CD4-positive, alpha-beta memory T cell (primary cell): Measurements from ENCODE around the gene CLECL1. TPM values are rescaled to one million over a fixed set of nuclear protein-coding genes. Genes with fewer than 3 reads are reported as not detected.
"Not testable (repeated sequence)": the region's sequence is repeated elsewhere in the genome, so short reads cannot be mapped to it uniquely, and the experiment has no call there.

Source experiments
- CTCF ChIA-PET: fragments of 350-600 bp; sonication (Branson Sonifier 250); formaldehyde crosslinking; loops from one replicate; lab custom pipeline; 2021; ENCODE audit warnings: inconsistent platforms; ENCODE audit not compliant: partially characterized antibody; lab: Charles Lee
- POLR2A ChIA-PET: fragments of 350-600 bp; sonication (Branson Sonifier 250); formaldehyde crosslinking; loops from one replicate; lab custom pipeline; 2021; ENCODE audit not compliant: partially characterized antibody; lab: Charles Lee
- DNase-seq, 5 donors: peaks; one replicate each; pipeline versions ENCODE4 v3.0.0 to v3.0.0-alpha.2; 2020 to 2022; ENCODE audit warnings: mixed read lengths in 1 of 5
- H3K27ac ChIP-seq: one replicate; pipeline ENCODE4 v1.7.0; 2013; ENCODE audit warnings: low read depth, low read length
- H3K27me3 ChIP-seq: 2 replicates; pipeline ENCODE4 v1.7.0; 2013; ENCODE audit warnings: mild to moderate bottlenecking, low read length, moderate library complexity; ENCODE audit not compliant: insufficient read depth
- H3K36me3 ChIP-seq: 2 replicates; pipeline ENCODE4 v1.7.0; 2013; ENCODE audit warnings: mild to moderate bottlenecking, low read length, moderate library complexity; ENCODE audit not compliant: insufficient read depth
- H3K4me1 ChIP-seq: 2 replicates; pipeline ENCODE4 v1.7.0; 2013; ENCODE audit warnings: mild to moderate bottlenecking, low read length, moderate library complexity; ENCODE audit not compliant: insufficient read depth
- H3K4me3 ChIP-seq, 2 donors: one replicate each; pipeline ENCODE4 v1.7.0; 2013; ENCODE audit warnings: low read length in 2 of 2, mild to moderate bottlenecking in 1 of 2
- H3K9me3 ChIP-seq, 2 donors: one replicate each; pipeline ENCODE4 v1.7.0; 2013; ENCODE audit warnings: low read length in 2 of 2, control low read depth in 1 of 2; ENCODE audit not compliant: control insufficient read depth in 1 of 2
- H3K27ac Mint-ChIP-seq, 7 donors: one replicate each; pipeline ENCODE4 v1.8.0; 2020 to 2021; ENCODE audit warnings: mixed read lengths in 7 of 7, mild to moderate bottlenecking in 6 of 7, inconsistent platforms in 3 of 7, moderate library complexity in 3 of 7
- H3K27me3 Mint-ChIP-seq, 2 donors: one replicate each; pipeline ENCODE4 v1.8.0; 2020 to 2021; ENCODE audit warnings: mixed read lengths in 2 of 2
- H3K36me3 Mint-ChIP-seq, 2 donors: one replicate each; pipeline ENCODE4 v1.8.0; 2020 to 2021; ENCODE audit warnings: mixed read lengths in 2 of 2, inconsistent platforms in 1 of 2, mild to moderate bottlenecking in 1 of 2
- H3K4me1 Mint-ChIP-seq, 4 donors: one replicate each; pipeline ENCODE4 v1.8.0; 2020 to 2021; ENCODE audit warnings: mixed read lengths in 4 of 4, mild to moderate bottlenecking in 1 of 4
- H3K4me3 Mint-ChIP-seq, 8 donors: one replicate each; pipeline ENCODE4 v1.8.0; 2020 to 2021; ENCODE audit warnings: mixed read lengths in 8 of 8, mild to moderate bottlenecking in 7 of 8, moderate library complexity in 6 of 8, inconsistent platforms in 3 of 8
- H3K9me3 Mint-ChIP-seq, 8 donors: one replicate each; pipeline ENCODE4 v1.8.0; 2020 to 2021; ENCODE audit warnings: mixed read lengths in 8 of 8, mild to moderate bottlenecking in 5 of 8, inconsistent platforms in 3 of 8, moderate library complexity in 1 of 8
- intact Hi-C: fragments of 100-400 bp; cut with micrococcal nuclease; formaldehyde crosslinking; loops from one replicate; pipeline ENCODE4 v1.15.1; 2023
- polyA plus RNA-seq, 2 donors: library from polyadenylated mRNA; unstranded; fragments of 300-500 nt; fragmentation: Illumina TruSeq; gene quantifications; one replicate each; pipeline ENCODE4 v1.2.3, GENCODE V29; 2021
- total RNA-seq, 2 experiments: library from RNA; stranded (reverse); gene quantifications; one replicate each; pipeline ENCODE4 v1.2.3, GENCODE V29; 2021

CLECL1 gene
- total and polyA plus RNA-seq, 4 experiments from 2014 or later: 4.3 to 8.6 (median 7.4) TPM

- H3K27ac ChIP-seq: no peak overlapping the region
- Mint-ChIP-seq H3K27ac (peak overlapping the region in 1 of 7 donors; percentile 17), H3K4me1 (peaks cover 28 to 49% (median 40%) of the 10 kb centered on the region in 4 donors), H3K27me3 (no peaks in the 10 kb centered on the region), H3K36me3 (peaks cover 23 to 27% of the 10 kb centered on the region in 2 donors), H3K4me3 (no peak overlapping the region), H3K9me3 (peaks cover 0 to 3% (median 0%) of the 10 kb centered on the region in 8 donors)
- ChIA-PET CTCF (interaction anchor here (0.7 to 22.5 kb wide), 35 partner anchors 10 to 812 kb away, joined by 3 to 889 read pairs (median 6); partner anchors contain the start of genes CD69 and CLEC2B), POLR2A (interaction anchor here (0.9 to 15.8 kb wide), 10 partner anchors 11 to 120 kb away, joined by 3 to 422 read pairs (median 6); partner anchors contain the start of genes CD69, CLEC2B, CLEC2D and CLECL1)
- DNase-seq: no peak
- H3K4me1 ChIP-seq: peaks cover 46% of the 10 kb centered on the region
- H3K27me3 ChIP-seq: no peaks in the 10 kb centered on the region
- intact Hi-C loops: loop anchor here (1.0 to 2.0 kb wide), 10 partner anchors 8 to 441 kb away; partner anchors contain the start of genes CD69 and CLEC2B
- no peaks in the 10 kb centered on the region for H3K9me3 ChIP-seq
- H3K36me3 ChIP-seq: peaks cover 20% of the 10 kb centered on the region
- H3K4me3 ChIP-seq: no peak overlapping the region
These were observed 16.7 kb upstream of the CLECL1 start for GRCh38 chr12:9749640-9750039.

DNA sequence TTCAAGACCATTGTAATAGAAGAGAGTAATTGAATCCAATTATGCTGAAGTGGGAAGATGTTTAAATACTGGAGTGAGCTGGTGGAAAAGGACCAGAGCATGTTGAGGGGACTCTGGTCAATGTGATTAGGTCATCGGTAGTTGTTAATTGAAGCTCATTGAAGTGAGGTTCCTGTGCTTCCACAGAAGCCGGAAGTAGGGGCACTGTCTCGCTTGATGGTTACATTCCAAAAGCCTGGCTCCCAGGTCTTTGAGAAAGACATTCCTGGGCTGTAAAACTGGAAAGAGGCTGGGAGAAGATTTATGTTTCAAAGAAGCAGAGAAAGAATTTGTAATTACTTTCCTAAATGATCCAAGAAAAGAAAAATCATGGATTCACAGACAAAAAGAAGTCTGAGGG is 12.3 kb upstream of the CLECL1 start:
- no peaks in the 10 kb centered on the region for H3K9me3 Mint-ChIP-seq
- peaks cover 45% of the 10 kb centered on the region for H3K4me1 ChIP-seq
- no peak for DNase-seq
- H3K27me3 ChIP-seq: no peaks in the 10 kb centered on the region
- CTCF ChIA-PET: interaction anchor here (0.9 to 22.5 kb wide), 6 partner anchors 37 to 182 kb away, joined by 3 to 889 read pairs (median 3); partner anchors contain the start of gene CLEC2D
- peaks cover 34 to 53% (median 42%) of the 10 kb centered on the region in 4 donors for H3K4me1 Mint-ChIP-seq
- peak overlapping the region; percentile 0 to 74 (median 36) for H3K27ac Mint-ChIP-seq
- H3K9me3 ChIP-seq: no peaks in the 10 kb centered on the region
- H3K4me3 Mint-ChIP-seq: no peak overlapping the region
- no peaks in the 10 kb centered on the region for H3K27me3 Mint-ChIP-seq
- intact Hi-C loops: no loop called here
- H3K36me3 ChIP-seq: no peaks in the 10 kb centered on the region
- no peak overlapping the region for H3K27ac ChIP-seq
- POLR2A ChIA-PET: interaction anchor here (1.1 to 6.4 kb wide), 2 partner anchors 11 to 124 kb away, joined by 4 to 189 read pairs; partner anchors contain the start of genes CD69 and CLEC2B
- no peaks in the 10 kb centered on the region for H3K36me3 Mint-ChIP-seq
- no peak overlapping the region for H3K4me3 ChIP-seq

- no peaks in the 10 kb centered on the region for H3K9me3 Mint-ChIP-seq
- no peaks in the 10 kb centered on the region for H3K27me3 Mint-ChIP-seq
- intact Hi-C loops: loop anchor here (1.0 kb wide), 4 partner anchors 18 to 108 kb away; partner anchors contain the start of gene CD69
- Histone ChIP-seq H3K9me3 (no peaks in the 10 kb centered on the region), H3K27ac (peak overlapping the region; percentile 62), H3K4me3 (peak overlapping the region; percentile 20 to 38), H3K36me3 (no peaks in the 10 kb centered on the region), H3K27me3 (no peaks in the 10 kb centered on the region), H3K4me1 (peaks cover 58% of the 10 kb centered on the region)
- CTCF ChIA-PET: interaction anchor here (0.8 to 22.5 kb wide), 54 partner anchors 9 to 453 kb away, joined by 3 to 889 read pairs (median 6); partner anchors contain the start of genes CD69, CLEC2B, CLEC2D and CLECL1
- peak overlapping the region; percentile 74 to 92 (median 88) for H3K4me3 Mint-ChIP-seq
- peak; percentile 55 to 77 (median 69) for DNase-seq
- H3K4me1 Mint-ChIP-seq: peaks cover 41 to 64% (median 51%) of the 10 kb centered on the region in 4 donors
- H3K36me3 Mint-ChIP-seq: no peaks in the 10 kb centered on the region
- POLR2A ChIA-PET: interaction anchor here (0.5 to 6.4 kb wide), 33 partner anchors 11 to 1841 kb away, joined by 3 to 189 read pairs (median 6); partner anchors contain the start of genes CD69, CLEC2B, CLEC2D and CLECL1
- peak overlapping the region; percentile 81 to 100 (median 99) for H3K27ac Mint-ChIP-seq
These were observed 9.8 kb upstream of the CLECL1 start for GRCh38 chr12:9742661-9743060.

DNA sequence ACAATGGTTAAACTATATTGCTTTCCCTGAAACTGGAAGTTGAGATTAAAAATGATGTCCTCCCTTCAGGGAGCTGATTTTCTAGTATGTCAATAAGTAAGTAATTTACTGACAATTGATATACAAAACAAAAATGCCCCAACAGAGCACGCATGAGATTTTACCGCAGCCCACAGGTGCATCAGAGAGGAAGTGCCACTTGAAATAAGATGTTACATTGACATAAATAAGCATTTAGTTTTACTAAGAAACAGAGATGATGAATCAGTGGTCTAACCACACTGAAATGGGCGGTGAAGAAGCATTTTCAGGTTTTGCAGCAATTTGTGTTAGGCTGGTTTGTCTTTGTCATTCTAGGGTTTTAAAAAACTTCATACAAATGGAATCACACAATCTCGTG is 8.8 kb upstream of the CLECL1 start:
- intact Hi-C loops: loop anchor here (1.0 to 2.0 kb wide), 6 partner anchors 8 to 93 kb away; partner anchors contain the start of genes CD69 and CLECL1
- POLR2A ChIA-PET: interaction anchor here (0.9 to 6.4 kb wide), 22 partner anchors 10 to 165 kb away, joined by 3 to 189 read pairs (median 17); partner anchors contain the start of genes CD69, CLEC2B, CLEC2D and CLECL1
- Histone ChIP-seq H3K36me3 (no peaks in the 10 kb centered on the region), H3K4me1 (peaks cover 68% of the 10 kb centered on the region), H3K4me3 (peak overlapping the region in 1 of 2 donors; percentile 38), H3K27ac (peak overlapping the region; percentile 62), H3K9me3 (no peaks in the 10 kb centered on the region), H3K27me3 (no peaks in the 10 kb centered on the region)
- Mint-ChIP-seq H3K9me3 (no peaks in the 10 kb centered on the region), H3K36me3 (no peaks in the 10 kb centered on the region), H3K4me3 (peak overlapping the region; percentile 66 to 92 (median 84)), H3K4me1 (peaks cover 50 to 69% (median 59%) of the 10 kb centered on the region in 4 donors), H3K27me3 (no peaks in the 10 kb centered on the region), H3K27ac (peak overlapping the region; percentile 81 to 100 (median 99))
- CTCF ChIA-PET: interaction anchor here (0.9 to 22.5 kb wide), 15 partner anchors 9 to 126 kb away, joined by 3 to 889 read pairs (median 8); partner anchors contain the start of genes CD69 and CLEC2D
- DNase-seq: peak; percentile 85 to 94 (median 91)

- POLR2A ChIA-PET: interaction anchor here (1.0 to 6.4 kb wide), 6 partner anchors 16 to 92 kb away, joined by 3 to 189 read pairs (median 4); partner anchors contain the start of gene CD69
- Histone ChIP-seq H3K27ac (peak overlapping the region; percentile 47), H3K4me1 (peaks cover 74% of the 10 kb centered on the region), H3K4me3 (peak overlapping the region in 1 of 2 donors; percentile 4), H3K9me3 (no peaks in the 10 kb centered on the region), H3K36me3 (no peaks in the 10 kb centered on the region), H3K27me3 (no peaks in the 10 kb centered on the region)
- intact Hi-C loops: loop anchor here (2.0 kb wide), 1 partner anchor 69 kb away; no protein-coding TSS in a partner anchor
- Mint-ChIP-seq H3K9me3 (no peaks in the 10 kb centered on the region), H3K4me1 (peaks cover 54 to 77% (median 66%) of the 10 kb centered on the region in 4 donors), H3K4me3 (peak overlapping the region; percentile 42 to 85 (median 67)), H3K36me3 (no peaks in the 10 kb centered on the region), H3K27me3 (no peaks in the 10 kb centered on the region), H3K27ac (peak overlapping the region; percentile 86 to 99 (median 93))
- CTCF ChIA-PET: interaction anchor here (0.7 to 2.7 kb wide), 3 partner anchors 10 to 32 kb away, joined by 3 to 7 read pairs (median 4); no protein-coding TSS in a partner anchor
- peak in 4 of 5 donors; percentile 40 to 69 (median 46) for DNase-seq
These were observed 7.3 kb upstream of the CLECL1 start for GRCh38 chr12:9740106-9740750.

GRCh38 chr12:9739404-9740105 is 6.7 kb upstream of the CLECL1 start:
- H3K27ac Mint-ChIP-seq: peak overlapping the region in 4 of 7 donors; percentile 86 to 99 (median 95)
- intact Hi-C loops: loop anchor here (2.0 kb wide), 1 partner anchor 69 kb away; no protein-coding TSS in a partner anchor
- not testable (repeated sequence) for H3K27me3 Mint-ChIP-seq, H3K36me3 ChIP-seq, DNase-seq, H3K27me3 ChIP-seq, H3K36me3 Mint-ChIP-seq, H3K9me3 Mint-ChIP-seq, H3K9me3 ChIP-seq
- peak overlapping the region in 1 of 2 donors; percentile 4 for H3K4me3 ChIP-seq
- H3K4me3 Mint-ChIP-seq: peak overlapping the region in 5 of 8 donors; percentile 42 to 73 (median 63)
- peaks cover 50 to 71% (median 61%) of the 10 kb centered on the region in 4 donors for H3K4me1 Mint-ChIP-seq
- POLR2A ChIA-PET: interaction anchor here (0.7 to 6.4 kb wide), 11 partner anchors 17 to 92 kb away, joined by 3 to 189 read pairs (median 4); partner anchors contain the start of gene CD69
- H3K4me1 ChIP-seq: peaks cover 73% of the 10 kb centered on the region
- H3K27ac ChIP-seq: peak overlapping the region; percentile 47
- CTCF ChIA-PET: interaction anchor here (1.1 to 2.7 kb wide), 4 partner anchors 9 to 58 kb away, joined by 4 to 7 read pairs (median 4); no protein-coding TSS in a partner anchor
